ENCODE results near the gene CFL2.

- TF ChIP-seq CTCF (IDR thresholded peaks at IDR 0.05) (no peak), POLR2A (IDR thresholded peaks at IDR 0.05) (no peak), POLR2AphosphoS5 (IDR thresholded peaks at IDR 0.05) (no peak), EP300 (IDR thresholded peaks at IDR 0.05) (no peak)
These were observed 31.5 kb downstream of the CFL2 start for GRCh38 chr14:34682787-34683321.
